D721Med (cell line): Measurements from ENCODE around the gene IL20RB.

Experiments
- DNase-seq: peaks from one replicate; pipeline ENCODE4 v3.0.0; 2011; ENCODE audit warnings: low spot score; ENCODE audit not compliant: insufficient read length
- FAIRE-seq: peaks from 2 replicates; lab custom pipeline; 2011; peaks lifted over from hg19 to GRCh38; lab: Jason Lieb, UNC
- CTCF ChIP-seq: IDR thresholded peaks from 2 replicates; pipeline ENCODE4 v1.5.1; 2012; ENCODE audit warnings: mild to moderate bottlenecking, control low read depth; ENCODE audit not compliant: insufficient read depth; ENCODE audit errors: missing control alignments

Gene IL20RB

DNA sequence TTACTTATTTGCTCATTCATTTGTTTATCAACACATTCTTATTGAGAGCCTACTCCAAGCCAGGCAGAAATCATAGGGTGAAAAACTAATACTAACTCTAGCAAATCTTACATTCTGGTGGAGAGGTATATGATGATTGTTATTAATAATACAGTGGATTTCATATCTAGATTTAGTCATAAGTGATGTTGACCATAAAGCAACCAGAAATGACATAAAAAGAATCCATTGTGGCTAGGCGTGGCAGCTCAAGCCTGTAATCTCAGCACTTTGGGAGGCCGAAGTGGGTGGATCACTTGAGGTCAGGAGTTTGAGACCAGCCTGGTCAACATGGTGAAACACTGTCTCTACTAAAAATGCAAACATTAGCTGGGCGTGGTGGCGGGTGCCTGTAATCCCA lies 26.2 kb upstream of the IL20RB start:
- no peak for DNase-seq
- no peak for FAIRE-seq
- TF ChIP-seq CTCF, result no peak

- no peak for TF ChIP-seq CTCF
- FAIRE-seq, result no peak
- no peak for DNase-seq
These were observed 25.3 kb upstream of the IL20RB start for GRCh38 chr3:136932523-136932922.

DNA sequence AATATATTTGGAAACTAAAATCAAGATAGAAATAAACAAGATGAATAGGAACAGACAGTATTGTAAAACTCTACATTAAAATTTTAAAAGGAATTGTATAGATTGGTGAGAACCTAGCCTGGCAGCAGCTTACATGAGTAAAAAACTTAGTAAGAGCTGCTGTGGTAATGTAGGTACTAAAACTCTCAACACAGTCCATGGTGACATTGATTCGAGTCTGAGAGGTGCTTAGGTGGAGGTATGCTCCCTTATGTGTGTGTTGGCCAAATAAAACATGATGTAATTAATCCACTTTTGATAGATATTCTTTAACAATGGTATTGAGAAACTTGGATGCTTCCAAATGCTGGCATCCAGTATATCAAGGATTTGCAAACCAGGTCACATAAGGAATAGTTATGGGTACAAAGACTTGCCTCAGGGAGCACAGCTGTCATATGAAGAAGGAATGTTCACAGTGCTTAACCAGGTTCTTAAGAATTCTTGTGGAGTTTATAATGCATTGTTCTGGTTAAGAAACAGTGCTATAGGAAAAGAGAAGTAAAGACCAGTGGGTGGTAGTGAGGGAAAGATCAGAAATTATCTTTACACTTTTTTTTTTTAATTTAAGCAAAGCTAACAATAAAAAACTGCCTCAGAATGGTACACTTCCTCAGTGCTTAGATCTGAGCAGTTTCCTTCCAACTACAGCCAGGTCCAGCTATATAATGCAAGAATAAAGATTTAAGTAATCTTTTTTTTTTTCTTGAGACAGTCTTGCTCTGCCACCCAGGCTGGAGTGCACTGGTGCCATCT lies 24.6 kb upstream of the IL20RB start:
- no peak for DNase-seq
- TF ChIP-seq CTCF, result no peak
- no peak for FAIRE-seq

- DNase-seq, result no peak
- TF ChIP-seq CTCF, result no peak
- no peak for FAIRE-seq
These were observed 20.6 kb upstream of the IL20RB start for GRCh38 chr3:136937175-136937574.

- no peak for TF ChIP-seq CTCF
- DNase-seq (no peak), FAIRE-seq (no peak)
These were observed 19.9 kb upstream of the IL20RB start for GRCh38 chr3:136937851-136938250.

DNA sequence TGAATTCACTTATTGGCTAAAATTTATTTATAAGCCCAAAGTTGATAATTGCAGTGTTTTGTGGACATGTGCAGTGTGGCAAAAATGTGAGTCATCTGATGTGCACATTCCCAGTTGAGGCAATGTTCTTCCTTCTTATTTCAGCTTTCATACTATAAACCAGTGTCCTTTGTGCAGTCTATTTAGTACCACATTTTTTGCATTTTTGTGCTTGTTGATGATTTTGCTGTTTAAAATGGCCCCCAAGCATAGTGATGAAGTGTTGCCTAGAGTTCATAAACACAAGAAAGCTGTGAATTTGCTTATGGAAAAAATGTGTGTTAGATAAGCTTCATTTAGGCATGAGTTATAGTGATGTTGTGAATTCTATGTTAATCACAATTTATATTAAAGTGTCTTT lies 19.4 kb upstream of the IL20RB start:
- FAIRE-seq (no peak), DNase-seq (no peak)
- TF ChIP-seq CTCF, result no peak

DNA sequence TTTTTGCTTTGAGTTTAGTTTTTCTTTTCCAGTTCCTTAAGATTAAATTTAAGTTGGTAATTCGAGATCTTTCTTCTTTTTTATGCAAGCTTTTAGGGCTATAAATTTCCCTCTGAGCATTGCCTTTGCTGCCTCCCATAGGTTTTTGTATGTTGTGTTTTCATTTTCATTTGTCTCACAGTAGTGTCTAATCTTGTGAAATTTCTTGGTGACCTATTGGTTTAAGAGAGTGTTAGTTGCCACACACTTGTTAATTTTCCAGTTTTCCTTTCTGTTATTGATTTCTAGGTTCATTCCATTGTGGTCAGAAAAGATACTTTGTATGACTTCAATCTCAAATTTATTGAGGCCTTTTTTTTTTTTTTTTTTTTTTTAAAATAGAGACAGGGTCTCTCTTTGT lies 18.3 kb upstream of the IL20RB start:
- FAIRE-seq (no peak), DNase-seq (no peak)
- TF ChIP-seq CTCF, result no peak
